AG04450 (cell line): ENCODE measurements around the gene PGM5. TPM values are rescaled to one million over a fixed set of nuclear protein-coding genes. Genes with fewer than 3 reads are reported as not detected.

ENCODE experiments used
- CTCF ChIA-PET: fragments of 300-600, 350-600 bp; formaldehyde crosslinking; extraction: SDS; loops from one replicate; lab custom pipeline; 2022; ENCODE audit warnings: antibody characterized with exemption, inconsistent platforms; lab: Charles Lee
- POLR2A ChIA-PET: fragments of 350-600 bp; formaldehyde crosslinking; extraction: SDS; loops from one replicate; lab custom pipeline; 2021; ENCODE audit warnings: antibody characterized with exemption, inconsistent platforms; lab: Yijun Ruan, JAX
- DNase-seq: peaks from one replicate; pipeline ENCODE4 v3.0.0-alpha.2; 2011; ENCODE audit warnings: low read depth, low spot score
- H3K27ac ChIP-seq: one replicate; pipeline ENCODE4 v1.5.1; 2012; ENCODE audit warnings: low read depth, low read length, control low read depth
- H3K27me3 ChIP-seq: one replicate; pipeline ENCODE4 v1.6.0; 2012; ENCODE audit warnings: low read length; ENCODE audit not compliant: control insufficient read depth, insufficient read depth
- H3K4me3 ChIP-seq: 2 replicates; pipeline ENCODE4 v1.5.1; 2011; ENCODE audit warnings: mild to moderate bottlenecking, low read depth, low read length, control low read depth
- H3K9me3 ChIP-seq: 2 replicates; pipeline ENCODE4 v1.5.1; 2012; ENCODE audit warnings: low read length; ENCODE audit not compliant: control insufficient read depth, insufficient read depth
- CTCF ChIP-seq: IDR thresholded peaks from 2 replicates; pipeline ENCODE4 v1.5.1; 2011; ENCODE audit warnings: low read depth, low read length, control low read depth, inconsistent platforms
- polyA plus RNA-seq: library from polyadenylated mRNA; depleted of rRNA; stranded (reverse); fragments of >200 nt; gene quantifications from 2 replicates; pipeline ENCODE4 v1.2.3, GENCODE V29; 2011

The PGM5 gene
- polyA plus RNA-seq, 1 experiment: 5.9 TPM

GRCh38 chr9:68493541-68493940 is 137.1 kb downstream of the PGM5 start:
- TF ChIP-seq CTCF: no peak
- Histone ChIP-seq H3K27ac (no peak overlapping the region), H3K9me3 (no peaks in the 10 kb centered on the region), H3K4me3 (no peak overlapping the region), H3K27me3 (peaks cover 4% of the 10 kb centered on the region)
- ChIA-PET CTCF (interaction anchor here (0.9 to 3.4 kb wide), 2 partner anchors 13 to 76 kb away, joined by 3 to 9 read pairs; no protein-coding TSS in a partner anchor), POLR2A (no interaction called here)
- DNase-seq: no peak

GRCh38 chr9:68493958-68494577 is 137.7 kb downstream of the PGM5 start:
- H3K9me3 ChIP-seq: no peaks in the 10 kb centered on the region
- ChIA-PET CTCF (interaction anchor here (0.6 to 3.4 kb wide), 4 partner anchors 10 to 565 kb away, joined by 3 to 9 read pairs (median 4); no protein-coding TSS in a partner anchor), POLR2A (no interaction called here)
- DNase-seq: no peak
- H3K4me3 ChIP-seq: no peak overlapping the region
- TF ChIP-seq CTCF: no peak
- no peak overlapping the region for H3K27ac ChIP-seq
- peaks cover 4% of the 10 kb centered on the region for H3K27me3 ChIP-seq

- POLR2A ChIA-PET: no interaction called here
- H3K27me3 ChIP-seq: peaks cover 4% of the 10 kb centered on the region
- TF ChIP-seq CTCF: no peak
Observed at GRCh38 chr9:68495247-68495646, 138.8 kb downstream of the PGM5 start.

GRCh38 chr9:68496356-68496755 is 139.9 kb downstream of the PGM5 start:
- H3K27ac ChIP-seq: no peak overlapping the region
- DNase-seq: no peak
- H3K27me3 ChIP-seq: peaks cover 4% of the 10 kb centered on the region
- no peak for TF ChIP-seq CTCF
- no peaks in the 10 kb centered on the region for H3K9me3 ChIP-seq
- no peak overlapping the region for H3K4me3 ChIP-seq
- POLR2A ChIA-PET: no interaction called here
- CTCF ChIA-PET: interaction anchor here (3.4 kb wide), 1 partner anchor 10 kb away, joined by 9 read pairs; no protein-coding TSS in a partner anchor

More at GRCh38 chr9:68495247-68495646, 138.8 kb downstream of the PGM5 start:
- H3K27ac ChIP-seq: no peak overlapping the region
- CTCF ChIA-PET: interaction anchor here (3.4 kb wide), 1 partner anchor 11 kb away, joined by 9 read pairs; no protein-coding TSS in a partner anchor
- no peak overlapping the region for H3K4me3 ChIP-seq
- no peaks in the 10 kb centered on the region for H3K9me3 ChIP-seq
- no peak for DNase-seq

GRCh38 chr9:68497629-68498028 is 141.2 kb downstream of the PGM5 start:
- CTCF ChIA-PET: no interaction called here
- Histone ChIP-seq H3K9me3 (no peaks in the 10 kb centered on the region), H3K27ac (no peak overlapping the region), H3K27me3 (peaks cover under 1% of the 10 kb centered on the region), H3K4me3 (no peak overlapping the region)
- no peak for DNase-seq
- TF ChIP-seq CTCF: no peak
- POLR2A ChIA-PET: no interaction called here
